ENCODE results near the gene PIGQ. TPM values are rescaled to one million over a fixed set of nuclear protein-coding genes. Genes with fewer than 3 reads are reported as not detected.

The PIGQ gene
- total RNA-seq, 5 donors from 2014 or later (not counting 1 experiment from before 2014, with no cell fraction given), result 38.2 to 86.9 (median 63.1) TPM

- H3K9me3 Mint-ChIP-seq, result no peaks in the 10 kb centered on the region
- no peak overlapping the region for H3K27ac Mint-ChIP-seq
- POLR2A ChIA-PET, result no interaction called here
- H3K27me3 ChIP-seq (replicated peaks in 1 of 2; ENCODE audit: control insufficient read depth in 2 of 2, extremely low read depth in 1 of 2, insufficient read depth in 2 of 2, low read length in 1 of 2), result peaks cover 0 to 29% of the 10 kb centered on the region in 2 experiments
- no peak overlapping the region for H3K4me3 ChIP-seq (ENCODE audit: control insufficient read depth in 1 of 2, extremely low read depth in 1 of 2, low read length in 1 of 2)
- no peak for ATAC-seq (replicated peaks in 1 of 4)
- H3K9me3 ChIP-seq, result no peaks in the 10 kb centered on the region
- peaks cover 9 to 12% (median 10%) of the 10 kb centered on the region in 3 donors for H3K4me1 Mint-ChIP-seq
- CTCF ChIA-PET, result no interaction called here
- peaks cover 0 to 15% of the 10 kb centered on the region in 2 donors for H3K27me3 Mint-ChIP-seq
- no peak overlapping the region for H3K27ac ChIP-seq (ENCODE audit: low read length)
- no peaks in the 10 kb centered on the region for H3K36me3 Mint-ChIP-seq
- H3K4me1 ChIP-seq (ENCODE audit: control insufficient read depth in 1 of 2, extremely low read depth in 1 of 2, insufficient read depth in 2 of 2, low read length in 2 of 2), result peaks cover 4 to 28% of the 10 kb centered on the region in 2 experiments
- H3K4me3 Mint-ChIP-seq, result no peak overlapping the region
- H3K36me3 ChIP-seq (ENCODE audit: control insufficient read depth in 2 of 2, extremely low read depth in 1 of 2, insufficient read depth in 1 of 2, low read length in 1 of 2), result no peaks in the 10 kb centered on the region
- DNase-seq, result no peak
- 82% methylated on average over 27 of the region's 30 CpGs for WGBS (ENCODE audit: insufficient coverage)
Observed at GRCh38 chr16:563072-563644, 6.6 kb upstream of the PIGQ start.

GRCh38 chr16:564690-565418, 4.9 kb upstream of the PIGQ start:
- H3K36me3 ChIP-seq (ENCODE audit: control insufficient read depth in 2 of 2, extremely low read depth in 1 of 2, insufficient read depth in 1 of 2, low read length in 1 of 2), result no peaks in the 10 kb centered on the region
- H3K27ac ChIP-seq (ENCODE audit: low read length), result no peak overlapping the region
- no peak for ATAC-seq (replicated peaks in 1 of 4)
- Mint-ChIP-seq H3K4me1 (peaks cover 17 to 19% (median 17%) of the 10 kb centered on the region in 3 donors), H3K27ac (no peak overlapping the region), H3K27me3 (peaks cover 0 to 6% of the 10 kb centered on the region in 2 donors), H3K4me3 (no peak overlapping the region), H3K9me3 (no peaks in the 10 kb centered on the region), H3K36me3 (no peaks in the 10 kb centered on the region)
- no peak overlapping the region for H3K4me3 ChIP-seq (ENCODE audit: control insufficient read depth in 1 of 2, extremely low read depth in 1 of 2, low read length in 1 of 2)
- peaks cover 0 to 12% of the 10 kb centered on the region in 2 experiments for H3K27me3 ChIP-seq (replicated peaks in 1 of 2; ENCODE audit: control insufficient read depth in 2 of 2, extremely low read depth in 1 of 2, insufficient read depth in 2 of 2, low read length in 1 of 2)
- H3K9me3 ChIP-seq, result no peaks in the 10 kb centered on the region
- ChIA-PET POLR2A (no interaction called here), CTCF (no interaction called here)
- no peak for DNase-seq
- peaks cover 10 to 38% of the 10 kb centered on the region in 2 experiments for H3K4me1 ChIP-seq (ENCODE audit: control insufficient read depth in 1 of 2, extremely low read depth in 1 of 2, insufficient read depth in 2 of 2, low read length in 2 of 2)
- 92% methylated on average over 36 of the region's 42 CpGs for WGBS (ENCODE audit: insufficient coverage)

- DNase-seq (no peak), ATAC-seq (replicated peaks in 1 of 4) (no peak)
- no peak overlapping the region for H3K27ac ChIP-seq (ENCODE audit: low read length)
- H3K27me3 ChIP-seq (replicated peaks in 1 of 2; ENCODE audit: control insufficient read depth in 2 of 2, extremely low read depth in 1 of 2, insufficient read depth in 2 of 2, low read length in 1 of 2), result peaks cover 0 to 12% of the 10 kb centered on the region in 2 experiments
- H3K9me3 Mint-ChIP-seq, result no peaks in the 10 kb centered on the region
- peaks cover 19 to 21% (median 20%) of the 10 kb centered on the region in 3 donors for H3K4me1 Mint-ChIP-seq
- peaks cover 11 to 43% of the 10 kb centered on the region in 2 experiments for H3K4me1 ChIP-seq (ENCODE audit: control insufficient read depth in 1 of 2, extremely low read depth in 1 of 2, insufficient read depth in 2 of 2, low read length in 2 of 2)
- H3K36me3 Mint-ChIP-seq, result no peaks in the 10 kb centered on the region
- no peaks in the 10 kb centered on the region for H3K36me3 ChIP-seq (ENCODE audit: control insufficient read depth in 2 of 2, extremely low read depth in 1 of 2, insufficient read depth in 1 of 2, low read length in 1 of 2)
- H3K4me3 ChIP-seq (ENCODE audit: control insufficient read depth in 1 of 2, extremely low read depth in 1 of 2, low read length in 1 of 2), result no peak overlapping the region
- H3K27me3 Mint-ChIP-seq, result peaks cover 0 to 6% of the 10 kb centered on the region in 2 donors
- peak overlapping the region in 1 of 3 donors; percentile 78 for H3K4me3 Mint-ChIP-seq
- CTCF ChIA-PET, result no interaction called here
- no peaks in the 10 kb centered on the region for H3K9me3 ChIP-seq
- POLR2A ChIA-PET, result no interaction called here
- WGBS (ENCODE audit: insufficient coverage), result 92% methylated on average over 24 of the region's 35 CpGs
- no peak overlapping the region for H3K27ac Mint-ChIP-seq
Observed at GRCh38 chr16:565419-566330, 4.1 kb upstream of the PIGQ start.

- ATAC-seq (replicated peaks in 1 of 4) (peak; percentile 43 to 61 (median 50)), DNase-seq (peak in 29 of 35 experiments; percentile 15 to 68 (median 38))
- ChIA-PET POLR2A (no interaction called here), CTCF (interaction anchor here in 1 of 2 donors (0.6 kb wide), 2 partner anchors 10 to 503 kb away, joined by 4 read pairs; no protein-coding TSS in a partner anchor)
- no peaks in the 10 kb centered on the region for H3K36me3 Mint-ChIP-seq
- no peaks in the 10 kb centered on the region for H3K9me3 Mint-ChIP-seq
- 32% methylated on average over 22 of the region's 26 CpGs for WGBS (ENCODE audit: insufficient coverage)
- peak within 1 kb of the TSS; percentile 79 to 89 for H3K27ac Mint-ChIP-seq
- H3K4me1 Mint-ChIP-seq, result peaks cover 29 to 31% (median 30%) of the 10 kb centered on the region in 3 donors
- Histone ChIP-seq H3K36me3 (ENCODE audit: control insufficient read depth in 2 of 2, extremely low read depth in 1 of 2, insufficient read depth in 1 of 2, low read length in 1 of 2) (no peaks in the 10 kb centered on the region), H3K27me3 (replicated peaks in 1 of 2; ENCODE audit: control insufficient read depth in 2 of 2, extremely low read depth in 1 of 2, insufficient read depth in 2 of 2, low read length in 1 of 2) (peaks cover 0 to 2% of the 10 kb centered on the region in 2 experiments), H3K4me1 (ENCODE audit: control insufficient read depth in 1 of 2, extremely low read depth in 1 of 2, insufficient read depth in 2 of 2, low read length in 2 of 2) (peaks cover 11 to 50% of the 10 kb centered on the region in 2 experiments), H3K9me3 (no peaks in the 10 kb centered on the region), H3K27ac (ENCODE audit: low read length) (peak within 1 kb of the TSS; percentile 31), H3K4me3 (ENCODE audit: control insufficient read depth in 1 of 2, extremely low read depth in 1 of 2, low read length in 1 of 2) (peak within 1 kb of the TSS; percentile 35 to 46)
- H3K27me3 Mint-ChIP-seq, result peaks cover 0 to 6% of the 10 kb centered on the region in 2 donors
- peak within 1 kb of the TSS; percentile 64 to 78 (median 65) for H3K4me3 Mint-ChIP-seq
Observed at GRCh38 chr16:566475-567372, 3.0 kb upstream of the PIGQ start, which contains the start of gene NHLRC4. Gene NHLRC4 (plus strand): TSS chr16:567005. CDS start chr16:568048, 1,043 bp downstream.

- H3K27ac Mint-ChIP-seq, result peak overlapping the region; percentile 79 to 89
- H3K27ac ChIP-seq (ENCODE audit: low read length), result peak overlapping the region; percentile 31
- peaks cover 33 to 35% (median 34%) of the 10 kb centered on the region in 3 donors for H3K4me1 Mint-ChIP-seq
- peak overlapping the region; percentile 35 to 46 for H3K4me3 ChIP-seq (ENCODE audit: control insufficient read depth in 1 of 2, extremely low read depth in 1 of 2, low read length in 1 of 2)
- H3K36me3 Mint-ChIP-seq, result no peaks in the 10 kb centered on the region
- ChIA-PET POLR2A (no interaction called here), CTCF (interaction anchor here in 1 of 2 donors (0.6 kb wide), 1 partner anchor 10 kb away, joined by 4 read pairs; no protein-coding TSS in a partner anchor)
- no peaks in the 10 kb centered on the region for H3K9me3 Mint-ChIP-seq
- peaks cover 0 to 1% of the 10 kb centered on the region in 2 donors for H3K27me3 Mint-ChIP-seq
- H3K36me3 ChIP-seq (ENCODE audit: control insufficient read depth in 2 of 2, extremely low read depth in 1 of 2, insufficient read depth in 1 of 2, low read length in 1 of 2), result no peaks in the 10 kb centered on the region
- H3K4me3 Mint-ChIP-seq, result peak overlapping the region; percentile 64 to 78 (median 65)
- H3K4me1 ChIP-seq (ENCODE audit: control insufficient read depth in 1 of 2, extremely low read depth in 1 of 2, insufficient read depth in 2 of 2, low read length in 2 of 2), result peaks cover 11 to 50% of the 10 kb centered on the region in 2 experiments
- no peak for DNase-seq
- WGBS (ENCODE audit: insufficient coverage), result 97% methylated on average over 29 of the region's 35 CpGs
- H3K9me3 ChIP-seq, result no peaks in the 10 kb centered on the region
- no peak for ATAC-seq (replicated peaks in 1 of 4)
- H3K27me3 ChIP-seq (replicated peaks in 1 of 2; ENCODE audit: control insufficient read depth in 2 of 2, extremely low read depth in 1 of 2, insufficient read depth in 2 of 2, low read length in 1 of 2), result no peaks in the 10 kb centered on the region
Observed at GRCh38 chr16:567373-568256, 2.2 kb upstream of the PIGQ start.
